GM12864 (cell line): ENCODE data around the gene WTAP.
"Not testable (repeated sequence)": the region's sequence is repeated elsewhere in the genome, so short reads cannot be mapped to it uniquely, and the experiment has no call there.

Experiments
- DNase-seq: peaks from one replicate; pipeline ENCODE4 v3.0.0-alpha.2; 2011; ENCODE audit warnings: low read depth
- H3K4me3 ChIP-seq: 2 replicates; pipeline ENCODE4 v1.5.1; 2011; ENCODE audit warnings: mild to moderate bottlenecking, low read depth, low read length, control low read depth
- CTCF ChIP-seq: IDR thresholded peaks from 2 replicates; pipeline ENCODE4 v1.5.1; 2011; ENCODE audit warnings: low read depth, mild to moderate bottlenecking, moderate library complexity, low read length, control low read depth, inconsistent platforms; ENCODE audit errors: missing control alignments

WTAP gene

GRCh38 chr6:159695984-159696383 lies 31.3 kb upstream of the WTAP start:
- DNase-seq, result no peak
- no peak for TF ChIP-seq CTCF

GRCh38 chr6:159700970-159701369 lies 26.3 kb upstream of the WTAP start:
- no peak for TF ChIP-seq CTCF
- no peak overlapping the region for H3K4me3 ChIP-seq
- DNase-seq, result no peak

More at GRCh38 chr6:159695984-159696383, 31.3 kb upstream of the WTAP start:
- no peak overlapping the region for H3K4me3 ChIP-seq

- no peak for DNase-seq
- H3K4me3 ChIP-seq, result no peak overlapping the region
- TF ChIP-seq CTCF, result no peak
Measured at GRCh38 chr6:159701413-159701999, 25.8 kb upstream of the WTAP start.

- not testable (repeated sequence) for DNase-seq, H3K4me3 ChIP-seq
Measured at GRCh38 chr6:159710603-159711002, 16.7 kb upstream of the WTAP start.

GRCh38 chr6:159712389-159712788 lies 14.9 kb upstream of the WTAP start:
- not testable (repeated sequence) for H3K4me3 ChIP-seq

GRCh38 chr6:159713984-159714383 lies 13.3 kb upstream of the WTAP start:
- DNase-seq, result no peak
- no peak for TF ChIP-seq CTCF
- H3K4me3 ChIP-seq, result no peak overlapping the region

More at GRCh38 chr6:159712389-159712788, 14.9 kb upstream of the WTAP start:
- not testable (repeated sequence) for DNase-seq

GRCh38 chr6:159714404-159714803 lies 12.9 kb upstream of the WTAP start:
- H3K4me3 ChIP-seq, result no peak overlapping the region
- DNase-seq, result no peak
- no peak for TF ChIP-seq CTCF

GRCh38 chr6:159715166-159715565 lies 12.1 kb upstream of the WTAP start:
- no peak overlapping the region for H3K4me3 ChIP-seq
- no peak for TF ChIP-seq CTCF
- no peak for DNase-seq
